Activated T-helper 1 cell treated with anti-CD3 and anti-CD28 coated beads, Interleukin-12 subunit alpha, Interleukin-12 subunit beta, Interleukin-2, Interleukin-4 antibody, amounts not matched to agents 30 ng/mL and 10 ng/mL and 1 ng/mL, durations not matched to agents 14 hours and 24 hours and 36 hours (primary cell): Measurements from ENCODE around the gene SH3PXD2B. TPM values are rescaled to one million over a fixed set of nuclear protein-coding genes. Genes with fewer than 3 reads are reported as not detected.
"Not testable (repeated sequence)": the region's sequence is repeated elsewhere in the genome, so short reads cannot be mapped to it uniquely, and the experiment has no call there.

Experiments
- DNase-seq: peaks from one replicate; pipeline ENCODE4 v3.0.0; 2021; ENCODE audit warnings: low spot score
- H3K27ac Mint-ChIP-seq: one replicate; pipeline ENCODE4 v1.8.0; 2021; ENCODE audit warnings: mild to moderate bottlenecking, mixed read lengths
- H3K27me3 Mint-ChIP-seq: one replicate; pipeline ENCODE4 v1.8.0; 2022; ENCODE audit warnings: mild to moderate bottlenecking, moderate library complexity, mixed read lengths; ENCODE audit not compliant: insufficient read depth
- H3K36me3 Mint-ChIP-seq: one replicate; pipeline ENCODE4 v1.8.0; 2021; ENCODE audit warnings: low read depth, mixed read lengths
- H3K4me1 Mint-ChIP-seq: one replicate; pipeline ENCODE4 v1.8.0; 2021; ENCODE audit warnings: low read depth, mixed read lengths
- H3K4me3 Mint-ChIP-seq: one replicate; pipeline ENCODE4 v1.8.0; 2021; ENCODE audit warnings: mild to moderate bottlenecking, moderate library complexity, mixed read lengths
- H3K9me3 Mint-ChIP-seq: one replicate; pipeline ENCODE4 v1.8.0; 2021; ENCODE audit warnings: mixed read lengths
- intact Hi-C: fragments of 100-400 bp; cut with micrococcal nuclease; formaldehyde crosslinking; loops from one replicate; pipeline ENCODE4 v1.15.1; 2024
- total RNA-seq: library from RNA; stranded (reverse); gene quantifications from 2 replicates; pipeline ENCODE4 v1.2.3, GENCODE V29; 2022

SH3PXD2B gene
- total RNA-seq, 1 donor from 2014 or later = 0.26 TPM

- Mint-ChIP-seq H3K27ac (no peak overlapping the region), H3K4me3 (no peak overlapping the region)
- intact Hi-C loops = no loop called here
These were observed 73.2 kb downstream of the SH3PXD2B start for GRCh38 chr5:172380987-172381643.

GRCh38 chr5:172380301-172380986 lies 73.9 kb downstream of the SH3PXD2B start:
- Mint-ChIP-seq H3K4me3 (no peak overlapping the region), H3K27ac (no peak overlapping the region), H3K9me3 (no peaks in the 10 kb centered on the region), H3K36me3 (no peaks in the 10 kb centered on the region), H3K27me3 (peaks cover 2% of the 10 kb centered on the region), H3K4me1 (no peaks in the 10 kb centered on the region)
- DNase-seq = no peak
- intact Hi-C loops = no loop called here

More at GRCh38 chr5:172380987-172381643, 73.2 kb downstream of the SH3PXD2B start:
- Mint-ChIP-seq H3K36me3 (no peaks in the 10 kb centered on the region), H3K4me1 (no peaks in the 10 kb centered on the region), H3K27me3 (peaks cover 2% of the 10 kb centered on the region), H3K9me3 (no peaks in the 10 kb centered on the region)
- no peak for DNase-seq

- Mint-ChIP-seq H3K27ac (no peak overlapping the region), H3K4me1 (no peaks in the 10 kb centered on the region), H3K36me3 (no peaks in the 10 kb centered on the region), H3K9me3 (no peaks in the 10 kb centered on the region), H3K4me3 (no peak overlapping the region), H3K27me3 (peaks cover 2% of the 10 kb centered on the region)
- intact Hi-C loops = no loop called here
- no peak for DNase-seq
These were observed 74.8 kb downstream of the SH3PXD2B start for GRCh38 chr5:172379481-172379880.

- intact Hi-C loops = no loop called here
- H3K36me3 Mint-ChIP-seq = no peaks in the 10 kb centered on the region
- peaks cover 4% of the 10 kb centered on the region for H3K27me3 Mint-ChIP-seq
- no peaks in the 10 kb centered on the region for H3K4me1 Mint-ChIP-seq
- no peak for DNase-seq
- no peak overlapping the region for H3K27ac Mint-ChIP-seq
- H3K9me3 Mint-ChIP-seq = no peaks in the 10 kb centered on the region
- no peak overlapping the region for H3K4me3 Mint-ChIP-seq
These were observed 76.5 kb downstream of the SH3PXD2B start for GRCh38 chr5:172377856-172378255.

- no peak overlapping the region for H3K4me3 Mint-ChIP-seq
- no peaks in the 10 kb centered on the region for H3K4me1 Mint-ChIP-seq
- DNase-seq = no peak
- intact Hi-C loops = no loop called here
- no peak overlapping the region for H3K27ac Mint-ChIP-seq
- no peaks in the 10 kb centered on the region for H3K9me3 Mint-ChIP-seq
- H3K36me3 Mint-ChIP-seq = no peaks in the 10 kb centered on the region
- peaks cover 4% of the 10 kb centered on the region for H3K27me3 Mint-ChIP-seq
These were observed 76.9 kb downstream of the SH3PXD2B start for GRCh38 chr5:172377438-172377837.

- no peaks in the 10 kb centered on the region for H3K4me1 Mint-ChIP-seq
- no peak overlapping the region for H3K4me3 Mint-ChIP-seq
- intact Hi-C loops = no loop called here
- no peak for DNase-seq
- H3K27ac Mint-ChIP-seq = no peak overlapping the region
- peaks cover 2% of the 10 kb centered on the region for H3K36me3 Mint-ChIP-seq
- H3K9me3 Mint-ChIP-seq = peaks cover 15% of the 10 kb centered on the region
- H3K27me3 Mint-ChIP-seq = peaks cover 4% of the 10 kb centered on the region
These were observed 79.5 kb downstream of the SH3PXD2B start for GRCh38 chr5:172374783-172375182.

GRCh38 chr5:172373680-172374079 lies 80.6 kb downstream of the SH3PXD2B start:
- Mint-ChIP-seq H3K27ac (no peak overlapping the region), H3K36me3 (peaks cover 2% of the 10 kb centered on the region), H3K4me3 (no peak overlapping the region), H3K27me3 (peaks cover 4% of the 10 kb centered on the region), H3K4me1 (no peaks in the 10 kb centered on the region), H3K9me3 (peaks cover 15% of the 10 kb centered on the region)
- intact Hi-C loops = no loop called here
- no peak for DNase-seq

- intact Hi-C loops = no loop called here
- no peak overlapping the region for H3K27ac Mint-ChIP-seq
- H3K36me3 Mint-ChIP-seq = peaks cover 2% of the 10 kb centered on the region
- no peaks in the 10 kb centered on the region for H3K4me1 Mint-ChIP-seq
- H3K9me3 Mint-ChIP-seq = peaks cover 15% of the 10 kb centered on the region
- H3K27me3 Mint-ChIP-seq = peaks cover 4% of the 10 kb centered on the region
- DNase-seq = no peak
- H3K4me3 Mint-ChIP-seq = no peak overlapping the region
These were observed 82.6 kb downstream of the SH3PXD2B start for GRCh38 chr5:172371684-172372083.

GRCh38 chr5:172370648-172371545 lies 83.4 kb downstream of the SH3PXD2B start:
- intact Hi-C loops = no loop called here
- H3K36me3 Mint-ChIP-seq = peaks cover 2% of the 10 kb centered on the region

GRCh38 chr5:172370237-172370640 lies 84.1 kb downstream of the SH3PXD2B start:
- DNase-seq = no peak
- H3K27ac Mint-ChIP-seq = no peak overlapping the region
- H3K36me3 Mint-ChIP-seq = peaks cover 2% of the 10 kb centered on the region
- H3K4me1 Mint-ChIP-seq = no peaks in the 10 kb centered on the region
- no peak overlapping the region for H3K4me3 Mint-ChIP-seq
- H3K27me3 Mint-ChIP-seq = peaks cover 4% of the 10 kb centered on the region
- intact Hi-C loops = no loop called here
- H3K9me3 Mint-ChIP-seq = peaks cover 15% of the 10 kb centered on the region

More at GRCh38 chr5:172370648-172371545, 83.4 kb downstream of the SH3PXD2B start:
- Mint-ChIP-seq H3K4me3 (no peak overlapping the region), H3K9me3 (peaks cover 15% of the 10 kb centered on the region), H3K27me3 (peaks cover 4% of the 10 kb centered on the region), H3K4me1 (no peaks in the 10 kb centered on the region), H3K27ac (no peak overlapping the region)
- DNase-seq = no peak

GRCh38 chr5:172368699-172369098 lies 85.6 kb downstream of the SH3PXD2B start:
- H3K36me3 Mint-ChIP-seq, DNase-seq, H3K4me3 Mint-ChIP-seq, H3K27ac Mint-ChIP-seq, H3K4me1 Mint-ChIP-seq, intact Hi-C loops, H3K27me3 Mint-ChIP-seq: not testable (repeated sequence)
- peaks cover 15% of the 10 kb centered on the region for H3K9me3 Mint-ChIP-seq

- no peak for DNase-seq
- Mint-ChIP-seq H3K9me3 (peaks cover 10% of the 10 kb centered on the region), H3K27ac (no peak overlapping the region), H3K27me3 (no peaks in the 10 kb centered on the region), H3K4me3 (no peak overlapping the region), H3K36me3 (no peaks in the 10 kb centered on the region), H3K4me1 (no peaks in the 10 kb centered on the region)
- intact Hi-C loops = no loop called here
These were observed 88.2 kb downstream of the SH3PXD2B start for GRCh38 chr5:172365948-172366608.
